ENCODE data around the gene SIRT1.
"Not testable (repeated sequence)": the region's sequence is repeated elsewhere in the genome, so short reads cannot be mapped to it uniquely, and the experiment has no call there.

Gene SIRT1

GRCh38 chr10:67884313-67884841, at the start of gene SIRT1:
Gene SIRT1, plus strand, starts transcription at chr10:67884656. Its CDS starts 66 bp downstream, at chr10:67884722.
- peak; percentile 86 to 92 for DNase-seq (ENCODE audit: low read depth in 2 of 2)

GRCh38 chr10:67835541-67836394, 48.7 kb upstream of the SIRT1 start:
- not testable (repeated sequence) for DNase-seq (ENCODE audit: low read depth in 2 of 2)

DNA sequence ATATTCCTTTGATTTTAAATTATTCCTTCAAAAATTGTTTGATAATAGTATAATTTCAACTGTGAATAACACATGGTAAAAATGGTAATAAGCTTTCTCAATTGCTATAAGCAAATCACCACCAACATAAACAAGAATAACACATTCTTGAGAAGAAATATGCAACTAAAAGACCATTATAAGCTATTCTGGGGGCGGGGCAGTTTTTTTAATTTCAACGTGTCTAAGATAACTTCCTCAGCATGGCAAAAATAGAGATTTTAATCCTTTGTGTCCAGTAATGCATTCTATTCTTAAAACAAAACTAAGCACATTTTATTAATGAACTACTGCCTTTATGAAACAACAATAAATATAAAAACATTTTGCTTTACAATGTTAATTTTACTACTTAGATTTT, 48.0 kb upstream of the SIRT1 start:
- DNase-seq (ENCODE audit: low read depth in 2 of 2), result no peak

GRCh38 chr10:67836972-67837371, 47.5 kb upstream of the SIRT1 start:
- DNase-seq (ENCODE audit: low read depth in 2 of 2), result no peak

GRCh38 chr10:67837541-67838314, 46.7 kb upstream of the SIRT1 start, which contains the start of gene DNAJC12:
Gene DNAJC12, minus strand, starts transcription at chr10:67838188. Its CDS starts 177 bp downstream, at chr10:67838011.
- no peak for DNase-seq (ENCODE audit: low read depth in 2 of 2)

- DNase-seq (ENCODE audit: low read depth in 2 of 2), result not testable (repeated sequence)
Measured at GRCh38 chr10:67839511-67839910, 44.9 kb upstream of the SIRT1 start.

- DNase-seq (ENCODE audit: low read depth in 2 of 2), result no peak
Measured at GRCh38 chr10:67839951-67840350, 44.5 kb upstream of the SIRT1 start.

- DNase-seq (ENCODE audit: low read depth in 2 of 2), result no peak
Measured at GRCh38 chr10:67841737-67842136, 42.7 kb upstream of the SIRT1 start.

GRCh38 chr10:67843284-67843683, 41.2 kb upstream of the SIRT1 start:
- no peak for DNase-seq (ENCODE audit: low read depth in 2 of 2)

DNA sequence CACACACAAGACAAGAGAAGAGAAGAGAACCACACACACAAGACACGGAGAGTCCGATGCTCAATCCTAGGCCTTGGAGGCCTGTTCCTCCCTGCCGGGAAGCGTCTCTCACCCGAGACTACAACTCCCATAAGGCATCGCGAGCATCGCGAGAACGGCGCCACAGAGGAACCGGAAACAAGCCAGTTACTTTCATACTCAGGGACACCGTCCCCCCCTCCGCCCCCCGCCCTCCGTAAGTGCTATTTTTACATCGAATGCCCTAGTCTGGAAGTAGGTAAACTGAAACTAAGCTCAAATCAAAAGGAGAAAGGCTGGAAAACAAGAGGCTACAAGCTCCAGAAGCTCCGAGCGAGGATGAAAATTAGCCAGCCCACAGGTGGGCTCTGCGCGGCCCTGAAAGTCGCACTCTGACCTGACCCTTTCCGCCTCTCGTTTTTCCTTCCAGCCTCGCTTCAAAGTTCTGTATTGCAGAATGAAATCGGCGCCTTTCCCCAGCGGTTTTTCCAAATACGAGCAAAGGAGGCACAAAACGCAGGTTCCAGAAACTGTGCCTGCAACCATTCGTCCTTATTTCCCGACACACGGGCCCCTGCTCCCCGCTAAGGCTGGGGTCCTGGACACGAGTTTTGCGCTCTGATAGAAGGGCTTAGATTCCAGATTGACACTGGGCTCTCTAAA, 35.0 kb upstream of the SIRT1 start:
- DNase-seq (ENCODE audit: low read depth in 2 of 2), result peak; percentile 83 to 87

- DNase-seq (ENCODE audit: low read depth in 2 of 2), result no peak
Measured at GRCh38 chr10:67851186-67851585, 33.3 kb upstream of the SIRT1 start.

- no peak for DNase-seq (ENCODE audit: low read depth in 2 of 2)
Measured at GRCh38 chr10:67852761-67853160, 31.7 kb upstream of the SIRT1 start.

- no peak for DNase-seq (ENCODE audit: low read depth in 2 of 2)
Measured at GRCh38 chr10:67853512-67853911, 30.9 kb upstream of the SIRT1 start.

GRCh38 chr10:67858971-67859370, 25.5 kb upstream of the SIRT1 start:
- no peak for DNase-seq (ENCODE audit: low read depth in 2 of 2)

- no peak for DNase-seq (ENCODE audit: low read depth in 2 of 2)
Measured at GRCh38 chr10:67861750-67862432, 22.6 kb upstream of the SIRT1 start.

GRCh38 chr10:67863094-67863493, 21.4 kb upstream of the SIRT1 start:
- no peak for DNase-seq (ENCODE audit: low read depth in 2 of 2)

DNA sequence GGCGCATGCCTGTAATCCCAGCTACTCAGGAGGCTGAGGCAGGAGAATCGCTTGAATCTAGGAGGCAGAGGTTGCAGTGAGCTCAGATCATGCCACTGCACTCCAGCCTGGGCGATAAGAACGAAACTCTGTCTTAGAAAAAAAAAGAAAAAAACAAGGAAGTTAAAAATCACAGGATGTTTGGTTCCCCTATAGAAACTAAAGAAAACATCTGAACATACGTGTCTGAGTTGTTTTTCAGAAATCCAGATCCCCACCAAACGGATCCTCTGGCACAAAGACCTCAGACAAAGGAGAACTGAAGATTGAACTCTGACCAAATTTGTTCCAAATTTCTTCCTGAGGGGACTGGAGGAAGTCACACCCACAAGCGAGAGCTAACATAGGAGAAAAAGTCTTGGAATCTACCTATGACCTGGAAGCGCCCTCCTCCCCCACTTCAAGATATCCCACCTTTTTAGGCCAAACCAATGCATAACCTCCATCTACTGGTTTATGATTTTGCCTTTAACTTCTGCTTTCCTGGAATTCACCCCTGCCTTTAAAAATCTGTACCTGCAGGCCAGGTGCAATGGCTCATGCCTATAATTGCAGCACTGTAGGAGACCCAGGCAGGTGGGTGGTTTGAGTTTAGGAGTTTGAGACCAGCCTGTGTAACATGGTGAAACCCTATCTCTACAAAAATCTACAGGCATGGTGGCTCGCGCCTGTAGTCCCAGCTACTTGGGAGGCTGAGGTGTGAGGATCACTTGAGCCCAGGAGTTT, 19.7 kb upstream of the SIRT1 start:
- no peak for DNase-seq (ENCODE audit: low read depth in 2 of 2)

DNA sequence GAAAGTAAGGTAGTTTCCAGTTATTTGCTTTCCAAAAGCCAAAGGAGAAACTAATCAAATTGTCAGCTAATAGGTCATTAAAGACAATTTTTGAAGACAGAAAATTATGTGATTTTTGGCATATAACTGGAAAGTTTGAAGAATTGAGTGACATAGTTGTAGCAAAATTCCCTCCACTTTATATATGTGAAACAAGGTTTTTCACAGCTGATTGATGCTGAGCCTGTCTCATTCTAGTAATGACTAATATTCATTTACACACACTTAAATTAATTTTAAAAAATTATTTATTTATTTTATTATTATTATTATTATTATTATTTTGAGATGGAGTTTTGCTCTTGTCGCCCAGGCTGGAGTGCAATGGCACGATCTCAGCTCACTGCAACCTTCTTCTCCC, 16.3 kb upstream of the SIRT1 start:
- no peak for DNase-seq (ENCODE audit: low read depth in 2 of 2)

DNA sequence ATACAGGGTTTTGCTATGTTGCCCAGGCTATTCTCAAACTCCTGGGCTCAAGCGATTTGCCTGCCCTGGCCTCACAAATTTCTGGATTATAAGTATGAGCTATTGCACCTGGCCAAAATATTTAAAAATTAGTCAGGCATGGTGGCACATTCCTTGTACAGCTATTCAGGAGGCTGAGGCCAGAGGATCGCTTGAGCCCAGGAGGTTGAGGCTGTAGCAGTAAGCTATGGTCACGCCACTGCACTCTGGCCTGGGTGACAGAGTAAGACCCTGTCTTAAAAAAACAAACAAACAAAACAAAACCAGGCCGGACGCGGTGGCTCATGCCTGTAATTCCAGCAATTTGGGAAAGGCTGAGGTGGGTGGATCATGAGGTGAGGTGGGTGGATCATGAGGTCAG, 14.5 kb upstream of the SIRT1 start:
- no peak for DNase-seq (ENCODE audit: low read depth in 2 of 2)

Data from stimulated activated CD8-positive, alpha-beta memory T cell treated with anti-CD3 and anti-CD28 coated beads, Interleukin-15, amount 100 ng/mL, for 48 hours (primary cell).